HepG2 (cell line): Measurements from ENCODE around the gene CEP78. TPM values are rescaled to one million over a fixed set of nuclear protein-coding genes. Genes with fewer than 3 reads are reported as not detected.

Experiments
- ATAC-seq: fragments of 200-7000 bp; cut with Tn5 transposase; 3 replicates; pipeline ENCODE4 v1.9.1; 2020; ENCODE audit warnings: mild to moderate bottlenecking, moderate library complexity
- BruUV-seq: library from RNA; stranded (reverse); fragments of 400-500 nt; replicated peaks from 2 replicates; lab custom pipeline; 2021; lab: Mats Ljungman, UMichigan
- CTCF ChIA-PET: fragments of 300-600 bp; formaldehyde crosslinking; extraction: SDS; loops from one replicate; lab custom pipeline; 2021; ENCODE audit warnings: low total read pairs, inconsistent platforms, low intra/inter-chr PET ratio; lab: Yijun Ruan, JAX
- POLR2A ChIA-PET: fragments of 350-600 bp; sonication (Branson Sonifier 250); formaldehyde crosslinking; loops from one replicate; lab custom pipeline; 2020; ENCODE audit warnings: antibody characterized with exemption, inconsistent platforms; lab: Yijun Ruan, JAX
- DNase-seq: peaks from one replicate; pipeline ENCODE4 v3.0.0-alpha.2; 2015; ENCODE audit warnings: low spot score
- FAIRE-seq: peaks from 3 replicates; lab custom pipeline; 2011; peaks lifted over from hg19 to GRCh38; lab: Jason Lieb, UNC
- H2AFZ ChIP-seq: one replicate; pipeline ENCODE4 v1.6.1; 2011; ENCODE audit warnings: low read length, inconsistent platforms
- H3K27ac ChIP-seq: fragments of 300-600 bp; 3 replicates; pipeline ENCODE4 v1.8.0; 2011; ENCODE audit warnings: mixed run types, mild to moderate bottlenecking, mixed read lengths, low read length, inconsistent platforms; ENCODE audit not compliant: insufficient read depth; ENCODE audit errors: extremely low read length
- H3K27me3 ChIP-seq, 2 experiments: fragments of 200-600 bp in 1 of 2; 2 replicates in 1 of 2; 3 replicates in 1 of 2; pipeline versions ENCODE4 v1.6.0 to v1.8.0; 2011; ENCODE audit warnings: low read length in 2 of 2, mild to moderate bottlenecking in 2 of 2, moderate library complexity in 2 of 2, inconsistent platforms in 1 of 2; ENCODE audit not compliant: insufficient read depth in 2 of 2, control insufficient read depth in 1 of 2
- H3K36me3 ChIP-seq, 2 experiments: fragments of 200-600 bp in 1 of 2; replicated peaks in 1 of 2; 2 replicates in 1 of 2; 3 replicates in 1 of 2; pipeline versions ENCODE4 v1.5.1 to v1.8.0; 2011; ENCODE audit warnings: low read length in 2 of 2, inconsistent platforms in 1 of 2; ENCODE audit not compliant: insufficient read depth in 2 of 2, control insufficient read depth in 1 of 2
- H3K4me1 ChIP-seq: 2 replicates; pipeline ENCODE4 v1.5.1; 2012; ENCODE audit warnings: low read length, inconsistent platforms; ENCODE audit not compliant: insufficient read depth
- H3K4me2 ChIP-seq: 2 replicates; pipeline ENCODE4 v1.6.0; 2011; ENCODE audit warnings: low read depth, low read length, inconsistent platforms
- H3K4me3 ChIP-seq, 3 experiments: fragments of 200-600 bp in 1 of 3; sonication (generic), shearing (Covaris generic) in 1 of 3; replicated peaks in 1 of 3; 2 replicates each; pipeline ENCODE4 v1.5.1; 2011 to 2016; ENCODE audit warnings: low read length in 3 of 3, inconsistent platforms in 2 of 3, low read depth in 2 of 3, mild to moderate bottlenecking in 2 of 3, control low read depth in 1 of 3, mixed read lengths in 1 of 3; ENCODE audit not compliant: insufficient read depth in 1 of 3
- H3K79me2 ChIP-seq: one replicate; pipeline ENCODE4 v1.6.1; 2011; ENCODE audit warnings: low read length, inconsistent platforms; ENCODE audit not compliant: insufficient read depth
- H3K9ac ChIP-seq: 2 replicates; pipeline ENCODE4 v1.6.0; 2011; ENCODE audit warnings: mild to moderate bottlenecking, low read depth, low read length, inconsistent platforms; ENCODE audit not compliant: insufficient read depth
- H3K9me3 ChIP-seq: 2 replicates; pipeline ENCODE4 v1.5.1; 2012; ENCODE audit warnings: mild to moderate bottlenecking, low read length
- H4K20me1 ChIP-seq: 2 replicates; pipeline ENCODE4 v1.6.0; 2011; ENCODE audit warnings: inconsistent platforms, mild to moderate bottlenecking, low read length, moderate library complexity; ENCODE audit not compliant: insufficient read depth
- GLMP ChIP-seq: sonication (generic); formaldehyde crosslinking; IDR thresholded peaks from 2 replicates; pipeline ENCODE4 v1.9.0; 2021; ENCODE audit warnings: missing genetic modification reagents, mild to moderate bottlenecking, borderline replicate concordance
- KMT2B ChIP-seq: IDR thresholded peaks from 2 replicates; pipeline ENCODE4 v1.6.1; 2016; ENCODE audit warnings: missing genetic modification reagents, missing compliant biosample characterization
- MLX ChIP-seq: IDR thresholded peaks from 2 replicates; pipeline ENCODE4 v1.6.1; 2016
- MZF1 ChIP-seq: sonication (generic); formaldehyde crosslinking; IDR thresholded peaks from 2 replicates; pipeline ENCODE4 v1.8.1; 2023; ENCODE audit warnings: mild to moderate bottlenecking, missing genetic modification reagents, borderline replicate concordance
- PATZ1 ChIP-seq: sonication (generic); formaldehyde crosslinking; IDR thresholded peaks from 2 replicates; pipeline ENCODE4 v1.4.0; 2020; ENCODE audit warnings: missing genetic modification reagents
- RFX1 ChIP-seq: fragments of 450-650 bp; IDR thresholded peaks from 2 replicates; pipeline ENCODE4 v1.6.1; 2017
- SMAD1 ChIP-seq: sonication (generic); formaldehyde crosslinking; IDR thresholded peaks from 2 replicates; pipeline ENCODE4 v1.4.0; 2020; ENCODE audit warnings: missing genetic modification reagents, low read depth, mild to moderate bottlenecking, borderline replicate concordance
- SNRNP70 ChIP-seq: fragments of 200-400 bp; formaldehyde crosslinking; IDR thresholded peaks from 2 replicates; pipeline ENCODE4 v1.6.1; 2017; ENCODE audit warnings: mild to moderate bottlenecking, low read depth, low read length, moderate library complexity
- ZBTB49 ChIP-seq: sonication (generic); formaldehyde crosslinking; IDR thresholded peaks from 2 replicates; pipeline ENCODE4 v1.4.0; 2020; ENCODE audit warnings: missing genetic modification reagents, borderline replicate concordance
- ZNF282 ChIP-seq: fragments of 450-650 bp; IDR thresholded peaks from 2 replicates; pipeline ENCODE4 v1.6.1; 2018; ENCODE audit not compliant: partially characterized antibody
- ZNF484 ChIP-seq: sonication (generic); formaldehyde crosslinking; IDR thresholded peaks from 2 replicates; pipeline ENCODE4 v1.5.1; 2020; ENCODE audit warnings: mild to moderate bottlenecking, low read depth, missing genetic modification reagents, borderline replicate concordance
- in situ Hi-C: cut with HindIII; loops from 2 replicates; pipeline ENCODE4 v1.10.0; 2017; ENCODE audit warnings: low pct_unique_long_range_greater_than_20kb; ENCODE audit not compliant: extremely low pct_ligation_motif_present
- intact Hi-C: fragments of 100-400 bp; cut with micrococcal nuclease; formaldehyde crosslinking; loops from one replicate; pipeline ENCODE4 v1.10.0; 2022; ENCODE audit not compliant: unreplicated experiment
- polyA plus RNA-seq, 8 experiments: library from polyadenylated mRNA; depleted of rRNA in 3 of 8; stranded (reverse) in 7 of 8; unstranded in 1 of 8; fragments of >200 nt; fragmentation: Illumina TruSeq in 4 of 8; extraction: Trizol in 4 of 8; gene quantifications; 2 replicates each; pipeline versions ENCODE4 v1.2.1 to v1.2.3, GENCODE V29; 2011 to 2016; ENCODE audit warnings: low read depth in 4 of 8, missing spikeins in 1 of 8, mixed read lengths in 1 of 8; ENCODE audit not compliant: insufficient read depth in 1 of 8
- total RNA-seq, 5 experiments: library from RNA; depleted of rRNA; stranded (reverse); fragments of >200 nt; fragmentation: Illumina TruSeq; extraction: Trizol; gene quantifications; 2 replicates each; pipeline ENCODE4 v1.2.3, GENCODE V29; 2016; ENCODE audit warnings: low read depth in 1 of 5
- TF ChIP-seq, protein P1 (sequence below): sonication (generic); formaldehyde crosslinking; IDR thresholded peaks from 2 replicates; pipeline ENCODE4 v1.8.1; 2023; ENCODE audit warnings: mild to moderate bottlenecking, missing genetic modification reagents, borderline replicate concordance
- TF ChIP-seq, protein P2 (sequence below): sonication (generic); formaldehyde crosslinking; IDR thresholded peaks from 2 replicates; pipeline ENCODE4 v1.4.0; 2020; ENCODE audit warnings: mild to moderate bottlenecking, missing genetic modification reagents, borderline replicate concordance

Gene CEP78
- total and polyA plus RNA-seq, 2 of the 13 experiments (the other 11 are each of a cell fraction or from before 2014, with no cell fraction given), result 5.1 to 30.8 TPM

GRCh38 chr9:78189461-78189860, 46.4 kb upstream of the CEP78 start (continued):
- TF ChIP-seq MZF1 (CRISPR knock-in tag) (no peak), KMT2B (CRISPR knock-in tag) (no peak), SMAD1 (CRISPR knock-in tag) (no peak)
- TF ChIP-seq, protein P1, sequence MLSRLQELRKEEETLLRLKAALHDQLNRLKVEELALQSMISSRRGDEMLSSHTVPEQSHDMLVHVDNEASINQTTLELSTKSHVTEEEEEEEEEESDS (CRISPR knock-in tag), result no peak
- TF ChIP-seq, all 625 proteins: peak for 0

GRCh38 chr9:78191931-78192330, 43.9 kb upstream of the CEP78 start:
- H3K9ac ChIP-seq, result no peak overlapping the region
- ChIA-PET CTCF (no interaction called here), POLR2A (no interaction called here)
- no peaks in the 10 kb centered on the region for H3K36me3 ChIP-seq
- no peak overlapping the region for H2AFZ ChIP-seq
- no peaks in the 10 kb centered on the region for H3K9me3 ChIP-seq
- H3K27ac ChIP-seq, result no peak overlapping the region
- no peak for ATAC-seq
- BruUV-seq, result no TSS peak
- intact Hi-C loops, result no loop called here
- H4K20me1 ChIP-seq, result no peaks in the 10 kb centered on the region
- in situ Hi-C loops, result no loop called here
- no peak overlapping the region for H3K4me3 ChIP-seq
- FAIRE-seq, result no peak
- TF ChIP-seq GLMP (CRISPR knock-in tag), result no peak
- no peak for TF ChIP-seq ZBTB49
- TF ChIP-seq, protein P2, sequence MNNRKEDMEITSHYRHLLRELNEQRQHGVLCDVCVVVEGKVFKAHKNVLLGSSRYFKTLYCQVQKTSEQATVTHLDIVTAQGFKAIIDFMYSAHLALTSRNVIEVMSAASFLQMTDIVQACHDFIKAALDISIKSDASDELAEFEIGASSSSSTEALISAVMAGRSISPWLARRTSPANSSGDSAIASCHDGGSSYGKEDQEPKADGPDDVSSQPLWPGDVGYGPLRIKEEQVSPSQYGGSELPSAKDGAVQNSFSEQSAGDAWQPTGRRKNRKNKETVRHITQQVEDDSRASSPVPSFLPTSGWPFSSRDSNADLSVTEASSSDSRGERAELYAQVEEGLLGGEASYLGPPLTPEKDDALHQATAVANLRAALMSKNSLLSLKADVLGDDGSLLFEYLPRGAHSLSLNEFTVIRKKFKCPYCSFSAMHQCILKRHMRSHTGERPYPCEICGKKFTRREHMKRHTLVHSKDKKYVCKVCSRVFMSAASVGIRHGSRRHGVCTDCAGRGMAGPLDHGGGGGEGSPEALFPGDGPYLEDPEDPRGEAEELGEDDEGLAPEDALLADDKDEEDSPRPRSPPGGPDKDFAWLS, result no peak
- no peak for TF ChIP-seq MLX (CRISPR knock-in tag)
- TF ChIP-seq SNRNP70, result no peak
- TF ChIP-seq RFX1, result no peak
- no peak for TF ChIP-seq ZNF484 (CRISPR knock-in tag)
- TF ChIP-seq PATZ1 (CRISPR knock-in tag), result no peak
- TF ChIP-seq ZNF282, result no peak
- no peak for DNase-seq
- 0 out of 5 replicates have a peak, but pooled peaks cover 0 to 1% of the 10 kb centered on the region in 2 experiments for H3K27me3 ChIP-seq
- peaks cover 7% of the 10 kb centered on the region for H3K4me1 ChIP-seq
- no peak overlapping the region for H3K4me2 ChIP-seq
- no peaks in the 10 kb centered on the region for H3K79me2 ChIP-seq
